Neuronal stem cell (in vitro differentiated cells): ENCODE data around the gene ICA1.

Source experiments
- DNase-seq: peaks from one replicate; pipeline ENCODE4 v3.0.0-alpha.2; 2013; ENCODE audit warnings: low spot score
- H2AFZ ChIP-seq: one replicate; pipeline ENCODE4 v1.6.1; 2013; ENCODE audit warnings: mild to moderate bottlenecking, low read length, inconsistent platforms
- H2AK5ac ChIP-seq: 2 replicates; pipeline ENCODE4 v1.6.1; 2013; ENCODE audit warnings: low read depth, mild to moderate bottlenecking, inconsistent platforms, low read length, moderate library complexity, mixed read lengths
- H2BK120ac ChIP-seq: 2 replicates; pipeline ENCODE4 v1.6.1; 2013; ENCODE audit warnings: low read depth, mild to moderate bottlenecking, inconsistent platforms, low read length, moderate library complexity, mixed read lengths
- H2BK12ac ChIP-seq: one replicate; pipeline ENCODE4 v1.6.1; 2013; ENCODE audit warnings: low read length, inconsistent platforms
- H2BK15ac ChIP-seq: 2 replicates; pipeline ENCODE4 v1.6.1; 2013; ENCODE audit warnings: mild to moderate bottlenecking, low read length, inconsistent platforms, mixed read lengths
- H2BK5ac ChIP-seq: one replicate; pipeline ENCODE4 v1.6.1; 2013; ENCODE audit warnings: inconsistent platforms, mild to moderate bottlenecking, low read length, moderate library complexity
- H3K14ac ChIP-seq: one replicate; pipeline ENCODE4 v1.6.1; 2013; ENCODE audit warnings: low read length, inconsistent platforms
- H3K18ac ChIP-seq: 2 replicates; pipeline ENCODE4 v1.6.1; 2013; ENCODE audit warnings: low read length, inconsistent platforms
- H3K23ac ChIP-seq: 2 replicates; pipeline ENCODE4 v1.6.1; 2013; ENCODE audit warnings: low read depth, mild to moderate bottlenecking, mixed read lengths, low read length, inconsistent platforms; ENCODE audit not compliant: poor library complexity
- H3K27ac ChIP-seq: replicated peaks from 3 replicates; pipeline ENCODE4 v1.5.1; 2013; ENCODE audit warnings: low read length, inconsistent platforms
- H3K27me3 ChIP-seq, 3 experiments: 2 replicates each; pipeline ENCODE4 v1.6.1; 2013; ENCODE audit warnings: low read length in 3 of 3, mild to moderate bottlenecking in 2 of 3, inconsistent platforms in 1 of 3, low read depth in 1 of 3, mixed read lengths in 1 of 3, moderate library complexity in 1 of 3; ENCODE audit not compliant: control insufficient read depth in 3 of 3, insufficient read depth in 3 of 3
- H3K36me3 ChIP-seq, 2 donors: replicated peaks in 1 of 2; 2 replicates each; pipeline ENCODE4 v1.6.1; 2013; ENCODE audit warnings: low read length in 2 of 2; ENCODE audit not compliant: control insufficient read depth in 2 of 2, insufficient read depth in 2 of 2
- H3K4ac ChIP-seq: 2 replicates; pipeline ENCODE4 v1.6.1; 2013; ENCODE audit warnings: inconsistent platforms, mild to moderate bottlenecking, low read length, moderate library complexity
- H3K4me1 ChIP-seq, 2 donors: 1 replicate in 1 of 2; 2 replicates in 1 of 2; pipeline ENCODE4 v1.6.1; 2013; ENCODE audit warnings: low read length in 2 of 2, low read depth in 1 of 2; ENCODE audit not compliant: control insufficient read depth in 2 of 2, insufficient read depth in 1 of 2
- H3K4me2 ChIP-seq: one replicate; pipeline ENCODE4 v1.6.1; 2013; ENCODE audit warnings: mild to moderate bottlenecking, low read length, inconsistent platforms; ENCODE audit not compliant: insufficient read depth, poor library complexity, severe bottlenecking
- H3K4me3 ChIP-seq, 2 donors: 2 replicates each; pipeline ENCODE4 v1.5.1; 2013; ENCODE audit warnings: low read length in 2 of 2, mild to moderate bottlenecking in 2 of 2, inconsistent platforms in 1 of 2, moderate library complexity in 1 of 2
- H3K79me1 ChIP-seq: one replicate; pipeline ENCODE4 v1.6.1; 2013; ENCODE audit warnings: low read depth, mild to moderate bottlenecking, inconsistent platforms, low read length, moderate library complexity
- H3K9ac ChIP-seq: one replicate; pipeline ENCODE4 v1.6.1; 2013; ENCODE audit warnings: mild to moderate bottlenecking, low read depth, low read length, inconsistent platforms; ENCODE audit not compliant: poor library complexity
- H3K9me3 ChIP-seq, 2 donors: replicated peaks in 1 of 2; 2 replicates each; pipeline versions ENCODE3 to v1.6.1; 2013; ENCODE audit warnings: low read length in 2 of 2, mild to moderate bottlenecking in 2 of 2, inconsistent platforms in 1 of 2, low read depth in 1 of 2, mixed read lengths in 1 of 2, moderate library complexity in 1 of 2; ENCODE audit not compliant: control insufficient read depth in 2 of 2, insufficient read depth in 1 of 2
- H4K8ac ChIP-seq: one replicate; pipeline ENCODE4 v1.6.1; 2013; ENCODE audit warnings: low read depth, mild to moderate bottlenecking, inconsistent platforms, low read length, moderate library complexity
- H4K91ac ChIP-seq: one replicate; pipeline ENCODE4 v1.6.1; 2013; ENCODE audit warnings: low read length, low read depth, mild to moderate bottlenecking, inconsistent platforms; ENCODE audit not compliant: poor library complexity
- WGBS, 2 donors: extraction: QIAGEN DNeasy Blood & Tissue Kit; methylation state at CpG; one replicate each; pipeline ENCODE4 v1.1.7; 2013; ENCODE audit warnings: missing lambda C conversion rate in 2 of 2, mixed read lengths in 1 of 2; ENCODE audit not compliant: insufficient read length in 2 of 2, insufficient replicate concordance in 1 of 2; ENCODE audit errors: extremely low coverage in 2 of 2; 5-methylcytosine and 5-hydroxymethylcytosine counted together

Gene ICA1

DNA sequence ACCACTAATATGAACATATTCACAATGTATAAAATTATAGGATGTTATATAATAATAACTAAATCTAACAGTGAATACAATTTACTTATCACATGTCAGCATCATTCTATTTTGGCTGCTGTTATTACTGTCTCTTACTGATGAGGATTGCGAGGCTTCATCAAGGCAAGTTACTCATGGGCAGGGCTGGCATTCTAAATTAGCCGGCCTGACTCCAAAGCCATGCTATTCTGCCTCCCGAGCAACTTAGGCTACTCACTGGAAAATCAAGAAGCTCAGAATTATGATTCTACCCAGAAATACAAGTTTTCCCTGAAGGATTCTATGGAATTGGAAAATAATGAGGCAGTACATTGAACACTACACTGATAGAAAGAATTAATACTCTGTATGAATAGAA, 101.7 kb downstream of the ICA1 start:
- Histone ChIP-seq H3K4me1 (peaks cover 0 to 12% of the 10 kb centered on the region in 2 donors), H3K23ac (no peak overlapping the region), H3K4me2 (no peak overlapping the region), H2AK5ac (no peak overlapping the region), H3K79me1 (no peaks in the 10 kb centered on the region), H2BK12ac (no peak overlapping the region), H3K4me3 (no peak overlapping the region), H4K8ac (no peak overlapping the region), H3K18ac (no peak overlapping the region), H2BK5ac (no peak overlapping the region), H4K91ac (no peak overlapping the region), H3K14ac (no peak overlapping the region), H2AFZ (peak overlapping the region; percentile 51), H3K4ac (no peak overlapping the region), H3K27me3 (no peaks in the 10 kb centered on the region), H3K9me3 (no peaks in the 10 kb centered on the region), H3K9ac (no peak overlapping the region), H3K27ac (no peak overlapping the region), H3K36me3 (no peaks in the 10 kb centered on the region), H2BK15ac (no peak overlapping the region), H2BK120ac (no peak overlapping the region)
- DNase-seq, result no peak
- WGBS, 2 donors, result no CpG with 5 or more reads among the region's 3 CpGs

DNA sequence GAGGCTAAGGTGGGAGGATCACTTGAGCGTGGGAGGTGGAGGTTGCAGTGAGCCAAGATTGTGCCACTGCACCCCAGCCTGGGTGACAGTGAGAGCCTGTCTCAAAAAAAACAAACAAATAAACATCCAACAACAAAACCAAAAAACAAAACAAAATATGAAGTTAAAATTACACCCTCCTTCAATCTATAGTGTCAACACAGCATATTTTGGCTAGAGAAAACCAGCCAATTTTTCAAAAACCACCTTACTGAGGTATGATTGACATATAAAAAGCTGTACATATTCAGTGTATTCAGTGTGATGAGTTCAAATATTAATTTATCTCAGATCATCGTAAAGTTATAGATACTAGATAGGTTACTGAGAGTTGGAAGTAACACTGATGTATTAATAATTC, 102.4 kb downstream of the ICA1 start:
- H2AK5ac ChIP-seq, result no peak overlapping the region
- H2BK120ac ChIP-seq, result no peak overlapping the region
- H3K4ac ChIP-seq, result no peak overlapping the region
- H2BK5ac ChIP-seq, result no peak overlapping the region
- H3K4me1 ChIP-seq, result peaks cover 0 to 12% of the 10 kb centered on the region in 2 donors
- H3K9me3 ChIP-seq, result no peaks in the 10 kb centered on the region
- no peak overlapping the region for H4K91ac ChIP-seq
- H3K79me1 ChIP-seq, result no peaks in the 10 kb centered on the region
- H4K8ac ChIP-seq, result no peak overlapping the region
- no peak for DNase-seq
- H3K23ac ChIP-seq, result no peak overlapping the region
- no peak overlapping the region for H3K9ac ChIP-seq
- H2AFZ ChIP-seq, result no peak overlapping the region
- no peaks in the 10 kb centered on the region for H3K27me3 ChIP-seq
- no peak overlapping the region for H2BK15ac ChIP-seq
- H3K4me3 ChIP-seq, result no peak overlapping the region
- H3K4me2 ChIP-seq, result no peak overlapping the region
- WGBS, 2 donors, result no CpG with 5 or more reads among the region's 2 CpGs
- H2BK12ac ChIP-seq, result no peak overlapping the region
- no peaks in the 10 kb centered on the region for H3K36me3 ChIP-seq
- H3K14ac ChIP-seq, result no peak overlapping the region
- no peak overlapping the region for H3K18ac ChIP-seq
- H3K27ac ChIP-seq, result no peak overlapping the region

GRCh38 chr7:8157296-8157695, 104.7 kb downstream of the ICA1 start:
- Histone ChIP-seq H3K27me3 (no peaks in the 10 kb centered on the region), H2AK5ac (no peak overlapping the region), H2BK12ac (no peak overlapping the region), H4K8ac (no peak overlapping the region), H3K9me3 (peaks cover 0 to 3% of the 10 kb centered on the region in 2 donors), H3K4me1 (peaks cover 0 to 12% of the 10 kb centered on the region in 2 donors), H2BK15ac (no peak overlapping the region), H3K27ac (no peak overlapping the region), H3K9ac (no peak overlapping the region), H3K23ac (no peak overlapping the region), H4K91ac (no peak overlapping the region), H3K18ac (no peak overlapping the region), H3K4me3 (no peak overlapping the region), H3K36me3 (no peaks in the 10 kb centered on the region), H2BK5ac (no peak overlapping the region), H3K4me2 (no peak overlapping the region), H2AFZ (no peak overlapping the region), H3K14ac (no peak overlapping the region), H3K79me1 (no peaks in the 10 kb centered on the region), H2BK120ac (no peak overlapping the region), H3K4ac (no peak overlapping the region)
- no peak for DNase-seq
- WGBS, 2 donors, result no CpG with 5 or more reads among the region's 1 CpG

GRCh38 chr7:8155836-8156235, 106.1 kb downstream of the ICA1 start:
- H2BK12ac ChIP-seq, result no peak overlapping the region
- H3K4me3 ChIP-seq, result no peak overlapping the region
- no peaks in the 10 kb centered on the region for H3K79me1 ChIP-seq
- H3K9ac ChIP-seq, result no peak overlapping the region
- no peak overlapping the region for H3K4me2 ChIP-seq
- H3K18ac ChIP-seq, result no peak overlapping the region
- H3K4me1 ChIP-seq, result peaks cover 0 to 5% of the 10 kb centered on the region in 2 donors
- H3K36me3 ChIP-seq, result no peaks in the 10 kb centered on the region
- no peak overlapping the region for H3K23ac ChIP-seq
- WGBS, 2 donors, result no CpG with 5 or more reads among the region's 4 CpGs
- H2BK15ac ChIP-seq, result no peak overlapping the region
- DNase-seq, result no peak
- no peak overlapping the region for H2AFZ ChIP-seq
- no peak overlapping the region for H2BK120ac ChIP-seq
- peaks cover 0 to 3% of the 10 kb centered on the region in 2 donors for H3K9me3 ChIP-seq
- no peak overlapping the region for H3K14ac ChIP-seq
- H2AK5ac ChIP-seq, result no peak overlapping the region
- H3K27me3 ChIP-seq, result no peaks in the 10 kb centered on the region
- no peak overlapping the region for H2BK5ac ChIP-seq
- no peak overlapping the region for H4K8ac ChIP-seq
- no peak overlapping the region for H3K27ac ChIP-seq
- no peak overlapping the region for H4K91ac ChIP-seq
- H3K4ac ChIP-seq, result no peak overlapping the region
